HepG2 (cell line): ENCODE measurements around the gene TOP3B. TPM values are rescaled to one million over a fixed set of nuclear protein-coding genes. Genes with fewer than 3 reads are reported as not detected.
A peak's percentile ranks its signal among the peaks of the same experiment; 100 is the strongest.

Experiments used
- ATF1 ChIP-seq: IDR thresholded peaks from 2 replicates; pipeline ENCODE4 v1.6.1; 2016; ENCODE audit warnings: mild to moderate bottlenecking, control low read depth
- HMG20B ChIP-seq: conservative IDR thresholded peaks from 2 replicates; pipeline ENCODE4 v1.6.1; 2016; ENCODE audit warnings: missing genetic modification reagents, missing compliant biosample characterization
- HMGA1 ChIP-seq: sonication (generic); formaldehyde crosslinking; conservative IDR thresholded peaks from 2 replicates; pipeline ENCODE4 v1.4.0; 2020; ENCODE audit warnings: missing genetic modification reagents
- RNF2 ChIP-seq: fragments of 450-650 bp; conservative IDR thresholded peaks from 2 replicates; pipeline ENCODE4 v1.6.1; 2016; ENCODE audit warnings: low read depth
- SIN3B ChIP-seq: fragments of 150-350 bp; IDR thresholded peaks from 2 replicates; pipeline ENCODE4 v1.6.1; 2014; ENCODE audit warnings: low read length
- SNAI1 ChIP-seq: sonication (generic); formaldehyde crosslinking; IDR thresholded peaks from 2 replicates; pipeline ENCODE4 v1.5.0; 2020; ENCODE audit warnings: mild to moderate bottlenecking, missing genetic modification reagents, borderline replicate concordance
- TBX3 ChIP-seq: fragments of 450-650 bp; IDR thresholded peaks from 2 replicates; pipeline ENCODE4 v1.6.1; 2017; ENCODE audit warnings: antibody characterized with exemption, mild to moderate bottlenecking, inconsistent platforms, borderline replicate concordance
- ZFP90 ChIP-seq: sonication (generic); formaldehyde crosslinking; IDR thresholded peaks from 2 replicates; pipeline ENCODE4 v1.8.0; 2022; ENCODE audit warnings: missing genetic modification reagents, mild to moderate bottlenecking, inconsistent platforms, borderline replicate concordance
- ZKSCAN5 ChIP-seq: sonication (generic); formaldehyde crosslinking; IDR thresholded peaks from 2 replicates; pipeline ENCODE4 v1.5.1; 2020; ENCODE audit warnings: mild to moderate bottlenecking, missing genetic modification reagents
- ZNF12 ChIP-seq: sonication (generic); formaldehyde crosslinking; IDR thresholded peaks from 2 replicates; pipeline ENCODE4 v1.5.0; 2020; ENCODE audit warnings: missing genetic modification reagents
- ZNF124 ChIP-seq: sonication (generic); formaldehyde crosslinking; IDR thresholded peaks from 2 replicates; pipeline ENCODE4 v1.4.0; 2020; ENCODE audit warnings: missing genetic modification reagents
- ZNF496 ChIP-seq: sonication (generic); formaldehyde crosslinking; IDR thresholded peaks from 2 replicates; pipeline ENCODE4 v1.8.1; 2023; ENCODE audit warnings: mild to moderate bottlenecking, moderate library complexity, missing genetic modification reagents; ENCODE audit not compliant: insufficient replicate concordance
- ZNF543 ChIP-seq: sonication (generic); formaldehyde crosslinking; IDR thresholded peaks from 2 replicates; pipeline ENCODE4 v1.4.0; 2020; ENCODE audit warnings: mild to moderate bottlenecking, missing genetic modification reagents
- ZNF7 ChIP-seq: IDR thresholded peaks from 2 replicates; pipeline ENCODE4 v1.6.1; 2016; ENCODE audit warnings: missing biosample characterization, missing genetic modification reagents
- ZNF746 ChIP-seq: sonication (generic); formaldehyde crosslinking; IDR thresholded peaks from 2 replicates; pipeline ENCODE4 v1.8.0; 2022; ENCODE audit warnings: mild to moderate bottlenecking, missing genetic modification reagents
- polyA plus RNA-seq, 8 experiments: library from polyadenylated mRNA; depleted of rRNA in 3 of 8; stranded (reverse) in 7 of 8; unstranded in 1 of 8; fragments of >200 nt; fragmentation: Illumina TruSeq in 4 of 8; extraction: Trizol in 4 of 8; gene quantifications; 2 replicates each; pipeline versions ENCODE4 v1.2.1 to v1.2.3, GENCODE V29; 2011 to 2016; ENCODE audit warnings: low read depth in 4 of 8, missing spikeins in 1 of 8, mixed read lengths in 1 of 8; ENCODE audit not compliant: insufficient read depth in 1 of 8
- total RNA-seq, 5 experiments: library from RNA; depleted of rRNA; stranded (reverse); fragments of >200 nt; fragmentation: Illumina TruSeq; extraction: Trizol; gene quantifications; 2 replicates each; pipeline ENCODE4 v1.2.3, GENCODE V29; 2016; ENCODE audit warnings: low read depth in 1 of 5
- TF ChIP-seq, protein P1 (sequence below): sonication (generic); formaldehyde crosslinking; IDR thresholded peaks from 2 replicates; pipeline ENCODE4 v1.9.0; 2021; ENCODE audit warnings: missing genetic modification reagents, mild to moderate bottlenecking, borderline replicate concordance
- TF ChIP-seq, protein P2 (sequence below), 2 experiments: sonication (generic) in 1 of 2; formaldehyde crosslinking in 1 of 2; IDR thresholded peaks; 2 replicates each; pipeline versions ENCODE4 v1.5.1 to v1.6.1; 2011 to 2020; ENCODE audit warnings: borderline replicate concordance in 1 of 2, low read depth in 1 of 2, low read length in 1 of 2, mild to moderate bottlenecking in 1 of 2, missing genetic modification reagents in 1 of 2, moderate library complexity in 1 of 2
- TF ChIP-seq, protein P3 (sequence below): fragments of 450-650 bp; IDR thresholded peaks from 2 replicates; pipeline ENCODE4 v1.6.1; 2017
- TF ChIP-seq, protein P4 (sequence below): IDR thresholded peaks from 2 replicates; pipeline ENCODE4 v1.6.1; 2016; ENCODE audit warnings: low read depth, missing genetic modification reagents, missing compliant biosample characterization

TOP3B gene
- total and polyA plus RNA-seq, 2 of the 13 experiments (the other 11 are each of a cell fraction or from before 2014, with no cell fraction given): 28.5 to 29.7 TPM

DNA sequence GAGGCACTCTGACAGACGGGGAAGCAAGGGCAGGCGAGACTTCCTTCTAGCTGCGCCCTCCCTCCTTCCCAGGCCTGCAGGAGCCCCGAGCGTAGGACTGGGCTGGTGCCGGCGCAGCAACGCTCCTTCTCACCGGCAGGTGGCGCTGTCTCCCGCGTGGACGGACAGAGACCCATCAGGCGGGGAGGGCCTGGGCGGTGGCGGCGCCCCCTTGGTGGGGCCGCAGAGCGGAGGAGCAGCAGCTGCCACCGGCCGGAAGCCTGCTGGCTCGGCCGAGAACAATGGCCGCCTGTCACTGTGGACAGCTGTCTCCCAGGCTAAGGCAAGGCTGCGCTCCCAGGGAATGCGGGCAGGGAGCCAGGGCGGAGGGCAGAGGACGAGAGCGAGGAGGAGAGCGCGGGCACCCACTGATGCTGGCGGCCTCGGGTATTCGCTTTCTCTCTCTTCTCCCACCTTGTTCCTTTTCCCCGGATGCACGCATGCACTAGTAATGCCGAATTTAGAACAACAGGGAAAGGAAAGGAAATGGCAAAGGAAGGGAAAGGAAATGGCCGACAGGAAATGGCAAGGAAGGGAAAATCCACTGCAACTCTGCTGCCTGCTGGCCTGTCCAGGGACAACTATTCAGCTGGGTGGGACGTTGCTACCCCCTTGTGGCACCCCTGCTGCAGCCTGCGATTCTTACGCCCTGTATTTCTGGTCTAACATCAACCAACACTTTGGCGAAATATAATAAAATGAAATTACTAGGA lies 44.3 kb downstream of the TOP3B start (continued):
- TF ChIP-seq, protein P1, sequence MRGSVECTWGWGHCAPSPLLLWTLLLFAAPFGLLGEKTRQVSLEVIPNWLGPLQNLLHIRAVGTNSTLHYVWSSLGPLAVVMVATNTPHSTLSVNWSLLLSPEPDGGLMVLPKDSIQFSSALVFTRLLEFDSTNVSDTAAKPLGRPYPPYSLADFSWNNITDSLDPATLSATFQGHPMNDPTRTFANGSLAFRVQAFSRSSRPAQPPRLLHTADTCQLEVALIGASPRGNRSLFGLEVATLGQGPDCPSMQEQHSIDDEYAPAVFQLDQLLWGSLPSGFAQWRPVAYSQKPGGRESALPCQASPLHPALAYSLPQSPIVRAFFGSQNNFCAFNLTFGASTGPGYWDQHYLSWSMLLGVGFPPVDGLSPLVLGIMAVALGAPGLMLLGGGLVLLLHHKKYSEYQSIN (CRISPR knock-in tag): no peak
- TF ChIP-seq ZNF496 (CRISPR knock-in tag) (no peak), ZNF746 (0 out of 2 replicates have a peak, but pooled peaks have one; percentile 15), SIN3B (no peak), HMGA1 (CRISPR knock-in tag) (no peak), ZFP90 (CRISPR knock-in tag) (0 out of 2 replicates have a peak, but pooled peaks have one; percentile 47), ZNF124 (CRISPR knock-in tag) (peak; percentile 18), RNF2 (peak; percentile 34; the same call in 1 of the 2 replicates), HMG20B (CRISPR knock-in tag) (no peak), ZNF7 (CRISPR knock-in tag) (no peak; the same call in 1 of the 2 replicates), ZNF543 (CRISPR knock-in tag) (peak; percentile 94; the same call in 1 of the 2 replicates), ZNF12 (no peak), SNAI1 (CRISPR knock-in tag) (peak; percentile 54; the same call in 1 of the 2 replicates), ATF1 (CRISPR knock-in tag) (no peak), TBX3 (0 out of 2 replicates have a peak, but pooled peaks have one; percentile 17), ZKSCAN5 (CRISPR knock-in tag) (no peak)
- TF ChIP-seq, protein P2, sequence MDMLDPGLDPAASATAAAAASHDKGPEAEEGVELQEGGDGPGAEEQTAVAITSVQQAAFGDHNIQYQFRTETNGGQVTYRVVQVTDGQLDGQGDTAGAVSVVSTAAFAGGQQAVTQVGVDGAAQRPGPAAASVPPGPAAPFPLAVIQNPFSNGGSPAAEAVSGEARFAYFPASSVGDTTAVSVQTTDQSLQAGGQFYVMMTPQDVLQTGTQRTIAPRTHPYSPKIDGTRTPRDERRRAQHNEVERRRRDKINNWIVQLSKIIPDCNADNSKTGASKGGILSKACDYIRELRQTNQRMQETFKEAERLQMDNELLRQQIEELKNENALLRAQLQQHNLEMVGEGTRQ (IDR thresholded peaks at IDR 0.05; ENCODE audit: low read depth, low read length): no peak
- TF ChIP-seq, protein P2 (CRISPR knock-in tag; IDR thresholded peaks at IDR 0.05; ENCODE audit: borderline replicate concordance): no peak
- TF ChIP-seq, protein P3, sequence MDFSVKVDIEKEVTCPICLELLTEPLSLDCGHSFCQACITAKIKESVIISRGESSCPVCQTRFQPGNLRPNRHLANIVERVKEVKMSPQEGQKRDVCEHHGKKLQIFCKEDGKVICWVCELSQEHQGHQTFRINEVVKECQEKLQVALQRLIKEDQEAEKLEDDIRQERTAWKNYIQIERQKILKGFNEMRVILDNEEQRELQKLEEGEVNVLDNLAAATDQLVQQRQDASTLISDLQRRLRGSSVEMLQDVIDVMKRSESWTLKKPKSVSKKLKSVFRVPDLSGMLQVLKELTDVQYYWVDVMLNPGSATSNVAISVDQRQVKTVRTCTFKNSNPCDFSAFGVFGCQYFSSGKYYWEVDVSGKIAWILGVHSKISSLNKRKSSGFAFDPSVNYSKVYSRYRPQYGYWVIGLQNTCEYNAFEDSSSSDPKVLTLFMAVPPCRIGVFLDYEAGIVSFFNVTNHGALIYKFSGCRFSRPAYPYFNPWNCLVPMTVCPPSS: no peak
- TF ChIP-seq, protein P4, sequence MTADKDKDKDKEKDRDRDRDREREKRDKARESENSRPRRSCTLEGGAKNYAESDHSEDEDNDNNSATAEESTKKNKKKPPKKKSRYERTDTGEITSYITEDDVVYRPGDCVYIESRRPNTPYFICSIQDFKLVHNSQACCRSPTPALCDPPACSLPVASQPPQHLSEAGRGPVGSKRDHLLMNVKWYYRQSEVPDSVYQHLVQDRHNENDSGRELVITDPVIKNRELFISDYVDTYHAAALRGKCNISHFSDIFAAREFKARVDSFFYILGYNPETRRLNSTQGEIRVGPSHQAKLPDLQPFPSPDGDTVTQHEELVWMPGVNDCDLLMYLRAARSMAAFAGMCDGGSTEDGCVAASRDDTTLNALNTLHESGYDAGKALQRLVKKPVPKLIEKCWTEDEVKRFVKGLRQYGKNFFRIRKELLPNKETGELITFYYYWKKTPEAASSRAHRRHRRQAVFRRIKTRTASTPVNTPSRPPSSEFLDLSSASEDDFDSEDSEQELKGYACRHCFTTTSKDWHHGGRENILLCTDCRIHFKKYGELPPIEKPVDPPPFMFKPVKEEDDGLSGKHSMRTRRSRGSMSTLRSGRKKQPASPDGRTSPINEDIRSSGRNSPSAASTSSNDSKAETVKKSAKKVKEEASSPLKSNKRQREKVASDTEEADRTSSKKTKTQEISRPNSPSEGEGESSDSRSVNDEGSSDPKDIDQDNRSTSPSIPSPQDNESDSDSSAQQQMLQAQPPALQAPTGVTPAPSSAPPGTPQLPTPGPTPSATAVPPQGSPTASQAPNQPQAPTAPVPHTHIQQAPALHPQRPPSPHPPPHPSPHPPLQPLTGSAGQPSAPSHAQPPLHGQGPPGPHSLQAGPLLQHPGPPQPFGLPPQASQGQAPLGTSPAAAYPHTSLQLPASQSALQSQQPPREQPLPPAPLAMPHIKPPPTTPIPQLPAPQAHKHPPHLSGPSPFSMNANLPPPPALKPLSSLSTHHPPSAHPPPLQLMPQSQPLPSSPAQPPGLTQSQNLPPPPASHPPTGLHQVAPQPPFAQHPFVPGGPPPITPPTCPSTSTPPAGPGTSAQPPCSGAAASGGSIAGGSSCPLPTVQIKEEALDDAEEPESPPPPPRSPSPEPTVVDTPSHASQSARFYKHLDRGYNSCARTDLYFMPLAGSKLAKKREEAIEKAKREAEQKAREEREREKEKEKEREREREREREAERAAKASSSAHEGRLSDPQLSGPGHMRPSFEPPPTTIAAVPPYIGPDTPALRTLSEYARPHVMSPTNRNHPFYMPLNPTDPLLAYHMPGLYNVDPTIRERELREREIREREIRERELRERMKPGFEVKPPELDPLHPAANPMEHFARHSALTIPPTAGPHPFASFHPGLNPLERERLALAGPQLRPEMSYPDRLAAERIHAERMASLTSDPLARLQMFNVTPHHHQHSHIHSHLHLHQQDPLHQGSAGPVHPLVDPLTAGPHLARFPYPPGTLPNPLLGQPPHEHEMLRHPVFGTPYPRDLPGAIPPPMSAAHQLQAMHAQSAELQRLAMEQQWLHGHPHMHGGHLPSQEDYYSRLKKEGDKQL (CRISPR knock-in tag): no peak; the same call in 1 of the 2 replicates
